HG03378 (cell line): Measurements from ENCODE around the gene B3GALT5.

Experiments used
- ATAC-seq: cut with Tn5 transposase; IDR thresholded peaks from one replicate; pipeline ENCODE4 v1.9.1; 2021; ENCODE audit warnings: mild to moderate bottlenecking, moderate library complexity; ENCODE audit not compliant: unreplicated experiment

The B3GALT5 gene

GRCh38 chr21:39602793-39603192 is 9.9 kb upstream of the B3GALT5 start:
- no peak for ATAC-seq

- no peak for ATAC-seq
Observed at GRCh38 chr21:39604951-39605350, 7.8 kb upstream of the B3GALT5 start.

GRCh38 chr21:39610703-39611102 is 2.0 kb upstream of the B3GALT5 start:
- no peak for ATAC-seq

- no peak for ATAC-seq
Observed at GRCh38 chr21:39611551-39612190, 1.1 kb upstream of the B3GALT5 start.

- no peak for ATAC-seq
Observed at GRCh38 chr21:39613041-39613934, 548 bp downstream of the B3GALT5 start.

- ATAC-seq: no peak
Observed at GRCh38 chr21:39616211-39616772, 3.6 kb downstream of the B3GALT5 start.

GRCh38 chr21:39620856-39621255 is 8.1 kb downstream of the B3GALT5 start:
- no peak for ATAC-seq

GRCh38 chr21:39625211-39625895 is 12.6 kb downstream of the B3GALT5 start:
- no peak for ATAC-seq

GRCh38 chr21:39628385-39628784 is 15.6 kb downstream of the B3GALT5 start:
- no peak for ATAC-seq

- no peak for ATAC-seq
Observed at GRCh38 chr21:39630191-39630591, 17.5 kb downstream of the B3GALT5 start.

GRCh38 chr21:39630827-39631226 is 18.1 kb downstream of the B3GALT5 start:
- no peak for ATAC-seq

- ATAC-seq: no peak
Observed at GRCh38 chr21:39631842-39632562, 19.3 kb downstream of the B3GALT5 start.

- no peak for ATAC-seq
Observed at GRCh38 chr21:39632796-39633442, 20.2 kb downstream of the B3GALT5 start.

GRCh38 chr21:39633770-39634181 is 21.0 kb downstream of the B3GALT5 start:
- ATAC-seq: no peak

- no peak for ATAC-seq
Observed at GRCh38 chr21:39634507-39634906, 21.8 kb downstream of the B3GALT5 start.

- no peak for ATAC-seq
Observed at GRCh38 chr21:39637197-39637970, 24.6 kb downstream of the B3GALT5 start.

- no peak for ATAC-seq
Observed at GRCh38 chr21:39637971-39638240, 25.2 kb downstream of the B3GALT5 start.

- ATAC-seq: no peak
Observed at GRCh38 chr21:39638281-39638680, 25.5 kb downstream of the B3GALT5 start.

- ATAC-seq: no peak
Observed at GRCh38 chr21:39640754-39641153, 28.0 kb downstream of the B3GALT5 start.
